Measurements from ENCODE around the gene TSPAN17.

The TSPAN17 gene

GRCh38 chr5:176661676-176662075, 14.4 kb downstream of the TSPAN17 start:
- DNase-seq: no peak

GRCh38 chr5:176662371-176663333, 15.4 kb downstream of the TSPAN17 start:
- no peak for DNase-seq

GRCh38 chr5:176663566-176663965, 16.3 kb downstream of the TSPAN17 start:
- DNase-seq: no peak

- DNase-seq: no peak
Measured at GRCh38 chr5:176664479-176664878, 17.2 kb downstream of the TSPAN17 start.

- DNase-seq: no peak
Measured at GRCh38 chr5:176664886-176665285, 17.6 kb downstream of the TSPAN17 start.

GRCh38 chr5:176665517-176665916, 18.2 kb downstream of the TSPAN17 start:
- DNase-seq: no peak

- no peak for DNase-seq
Measured at GRCh38 chr5:176667637-176668036, 20.4 kb downstream of the TSPAN17 start.

- DNase-seq: no peak
Measured at GRCh38 chr5:176670449-176670848, 23.2 kb downstream of the TSPAN17 start.

- DNase-seq: no peak
Measured at GRCh38 chr5:176671399-176671798, 24.1 kb downstream of the TSPAN17 start.

GRCh38 chr5:176671890-176672747, 24.8 kb downstream of the TSPAN17 start:
- no peak for DNase-seq

- no peak for DNase-seq
Measured at GRCh38 chr5:176673651-176674583, 26.6 kb downstream of the TSPAN17 start.

- no peak for DNase-seq
Measured at GRCh38 chr5:176674799-176675198, 27.5 kb downstream of the TSPAN17 start.

- no peak for DNase-seq
Measured at GRCh38 chr5:176675676-176676360, 28.5 kb downstream of the TSPAN17 start.

- no peak for DNase-seq
Measured at GRCh38 chr5:176676361-176676824, 29.1 kb downstream of the TSPAN17 start.

GRCh38 chr5:176677209-176677939, 30.1 kb downstream of the TSPAN17 start:
- no peak for DNase-seq

GRCh38 chr5:176678584-176678983, 31.3 kb downstream of the TSPAN17 start:
- DNase-seq: no peak

- no peak for DNase-seq
Measured at GRCh38 chr5:176679365-176680225, 32.3 kb downstream of the TSPAN17 start.

- DNase-seq: no peak
Measured at GRCh38 chr5:176680226-176680563, 32.9 kb downstream of the TSPAN17 start.

GRCh38 chr5:176682016-176682531, 34.8 kb downstream of the TSPAN17 start:
- no peak for DNase-seq

- no peak for DNase-seq
Measured at GRCh38 chr5:176685010-176685409, 37.7 kb downstream of the TSPAN17 start.

All from activated CD4-positive, alpha-beta T cell treated with anti-CD3 and anti-CD28 coated beads for 1 hour (primary cell).